K562 (cell line): ENCODE data around the gene SYTL2. TPM values are rescaled to one million over a fixed set of nuclear protein-coding genes. Genes with fewer than 3 reads are reported as not detected.

Source experiments
- ATAC-seq: fragments of 200-7000 bp; cut with Tn5 transposase; 3 replicates; pipeline ENCODE4 v1.9.1; 2020; ENCODE audit warnings: moderate library complexity
- BruUV-seq: library from RNA; stranded (reverse); fragments of 400-500 nt; replicated peaks from 2 replicates; lab custom pipeline; 2021; lab: Mats Ljungman, UMichigan
- CTCF ChIA-PET: fragments of 300-600 bp; formaldehyde crosslinking; extraction: SDS; loops from one replicate; lab custom pipeline; 2021; ENCODE audit warnings: low intra/inter-chr PET ratio; lab: Yijun Ruan, JAX
- POLR2A ChIA-PET: fragments of 300-600, 350-650 bp; sonication (Branson Sonifier 250); formaldehyde crosslinking; extraction: SDS; loops from one replicate; lab custom pipeline; 2021; ENCODE audit warnings: antibody characterized with exemption, inconsistent platforms; lab: Yijun Ruan, JAX
- DNase-seq, 4 experiments: peaks; one replicate each; pipeline versions ENCODE4 v3.0.0 to v3.0.0-alpha.2; 2011 to 2018; ENCODE audit warnings: low spot score in 3 of 4, mixed read lengths in 3 of 4; ENCODE audit errors: extremely low read depth in 1 of 4
- FAIRE-seq: peaks from 2 replicates; lab custom pipeline; 2011; peaks lifted over from hg19 to GRCh38; lab: Jason Lieb, UNC
- H2AFZ ChIP-seq: 2 replicates; pipeline ENCODE4 v1.6.0; 2011; ENCODE audit warnings: low read depth, low read length, control low read depth, inconsistent platforms
- H3K27ac ChIP-seq: fragments of 200-600 bp; 3 replicates; pipeline ENCODE4 v1.8.0; 2011; ENCODE audit warnings: low read depth, mild to moderate bottlenecking, control low read depth, inconsistent platforms, low read length, moderate library complexity, mixed read lengths; ENCODE audit errors: extremely low read depth
- H3K27me3 ChIP-seq, 2 experiments: fragments of 300-600 bp in 1 of 2; 2 replicates in 1 of 2; 3 replicates in 1 of 2; pipeline versions ENCODE4 v1.6.0 to v1.8.0; 2011; ENCODE audit warnings: inconsistent platforms in 2 of 2, low read length in 2 of 2, mild to moderate bottlenecking in 1 of 2, mixed read lengths in 1 of 2, moderate library complexity in 1 of 2; ENCODE audit not compliant: control insufficient read depth in 2 of 2, insufficient read depth in 2 of 2
- H3K36me3 ChIP-seq: fragments of 300-600 bp; 3 replicates; pipeline ENCODE4 v1.8.0; 2011; ENCODE audit warnings: mild to moderate bottlenecking, low read length, inconsistent platforms; ENCODE audit not compliant: control insufficient read depth, insufficient read depth
- H3K4me1 ChIP-seq, 2 experiments: fragments of 200-600 bp in 1 of 2; replicated peaks in 1 of 2; 2 replicates in 1 of 2; 3 replicates in 1 of 2; pipeline versions ENCODE4 v1.5.1 to v1.8.0; 2011; ENCODE audit warnings: inconsistent platforms in 2 of 2, low read length in 2 of 2, mild to moderate bottlenecking in 1 of 2, mixed read lengths in 1 of 2, moderate library complexity in 1 of 2; ENCODE audit not compliant: control insufficient read depth in 2 of 2, insufficient read depth in 2 of 2
- H3K4me2 ChIP-seq: 2 replicates; pipeline ENCODE4 v1.6.1; 2011; ENCODE audit warnings: low read length, control low read depth, inconsistent platforms, mixed read lengths; ENCODE audit not compliant: insufficient read depth
- H3K4me3 ChIP-seq: fragments of 200-600 bp; sonication (generic), shearing (Covaris generic); 2 replicates; pipeline ENCODE4 v1.5.1; 2016; ENCODE audit warnings: control low read depth, inconsistent platforms
- H3K79me2 ChIP-seq: fragments of 200-600 bp; 3 replicates; pipeline ENCODE4 v1.8.0; 2011; ENCODE audit warnings: low read length, inconsistent platforms; ENCODE audit not compliant: control insufficient read depth, insufficient read depth
- H3K9ac ChIP-seq, 2 experiments: 2 replicates each; pipeline versions ENCODE4 v1.6.0 to v1.6.1; 2011; ENCODE audit warnings: low read depth in 2 of 2, low read length in 2 of 2, control low read depth in 1 of 2, inconsistent platforms in 1 of 2, mild to moderate bottlenecking in 1 of 2, mixed read lengths in 1 of 2; ENCODE audit not compliant: insufficient read depth in 1 of 2
- H3K9me1 ChIP-seq: one replicate; pipeline ENCODE4 v1.6.0; 2011; ENCODE audit warnings: inconsistent platforms, mild to moderate bottlenecking, low read length, moderate library complexity; ENCODE audit not compliant: control insufficient read depth, insufficient read depth
- H3K9me3 ChIP-seq: replicated peaks from 2 replicates; pipeline ENCODE4 v1.5.1; 2011; ENCODE audit warnings: low read depth, low read length, inconsistent platforms; ENCODE audit not compliant: control insufficient read depth, insufficient read depth
- H4K20me1 ChIP-seq: replicated peaks from 2 replicates; pipeline ENCODE4 v1.6.1; 2011; ENCODE audit warnings: low read length, inconsistent platforms, mixed read lengths; ENCODE audit not compliant: control insufficient read depth, insufficient read depth
- FOSL1 ChIP-seq: fragments of 200-800 bp; sonication (Bioruptor generic); conservative IDR thresholded peaks from 2 replicates; pipeline ENCODE4 v1.6.1; 2016; ENCODE audit warnings: missing genetic modification characterization, missing compliant biosample characterization
- IFI16 ChIP-seq: fragments of 250-450 bp; sonication (Bioruptor Pico); IDR thresholded peaks from 2 replicates; pipeline ENCODE4 v2.1.2; 2022; ENCODE audit warnings: mild to moderate bottlenecking, inconsistent platforms
- SMAD2 ChIP-seq: fragments of 150-350 bp; IDR thresholded peaks from 2 replicates; pipeline ENCODE4 v1.6.1; 2014; ENCODE audit warnings: low read depth, mild to moderate bottlenecking, low read length
- ZNF586 ChIP-seq: fragments of 450-650 bp; formaldehyde crosslinking; conservative IDR thresholded peaks from 2 replicates; pipeline ENCODE4 v1.4.0; 2020; ENCODE audit warnings: mild to moderate bottlenecking, moderate library complexity
- ZNF77 ChIP-seq: fragments of 250-450 bp; sonication (Bioruptor Pico); IDR thresholded peaks from 2 replicates; pipeline ENCODE4 v1.5.0; 2020
- WGBS: fragments of 100-300 bp; shearing (Covaris generic); methylation state at CpG from one replicate; pipeline ENCODE4 v1.1.6; 2016; ENCODE audit warnings: low coverage, mixed read lengths; ENCODE audit not compliant: insufficient coverage; ENCODE audit errors: missing lambda C conversion rate; 5-methylcytosine and 5-hydroxymethylcytosine counted together
- in situ Hi-C: fragments of 300-500 bp; cut with MboI; formaldehyde crosslinking; loops from 4 replicates; pipeline ENCODE4 v1.15.0; 2018; ENCODE audit warnings: inconsistent platforms, mixed read lengths
- intact Hi-C: fragments of 100-400 bp; cut with micrococcal nuclease; formaldehyde crosslinking; loops from 2 replicates; pipeline ENCODE4 v1.14.2; 2022
- polyA plus RNA-seq, 8 experiments: library from polyadenylated mRNA; depleted of rRNA in 4 of 8; stranded (reverse) in 5 of 8; unstranded in 3 of 8; fragments of >200 nt; fragmentation: Nextera tagmentation in 2 of 8; fragmentation: Illumina TruSeq in 1 of 8; extraction: Ambion mirVana in 2 of 8; extraction: Trizol in 1 of 8; gene quantifications; 2 replicates each; pipeline versions ENCODE4 v1.2.1 to v1.2.3, GENCODE V29; 2011 to 2014; ENCODE audit warnings: inconsistent platforms in 1 of 8, missing spikeins in 1 of 8
- total RNA-seq, 7 experiments: library from RNA; depleted of rRNA in 6 of 7; stranded (reverse); fragments of >200 nt in 6 of 7; fragmentation: Illumina TruSeq in 2 of 7; extraction: Trizol in 2 of 7; gene quantifications; 2 replicates each; pipeline versions ENCODE4 v1.2.1 to v1.2.3, GENCODE V29; 2011 to 2021; ENCODE audit warnings: low replicate concordance in 1 of 7

Gene SYTL2
- total and polyA plus RNA-seq, 9 of the 15 experiments (the other 6 are each of a cell fraction or from before 2014, with no cell fraction given): 0.05 to 0.57 (median 0.35) TPM

DNA sequence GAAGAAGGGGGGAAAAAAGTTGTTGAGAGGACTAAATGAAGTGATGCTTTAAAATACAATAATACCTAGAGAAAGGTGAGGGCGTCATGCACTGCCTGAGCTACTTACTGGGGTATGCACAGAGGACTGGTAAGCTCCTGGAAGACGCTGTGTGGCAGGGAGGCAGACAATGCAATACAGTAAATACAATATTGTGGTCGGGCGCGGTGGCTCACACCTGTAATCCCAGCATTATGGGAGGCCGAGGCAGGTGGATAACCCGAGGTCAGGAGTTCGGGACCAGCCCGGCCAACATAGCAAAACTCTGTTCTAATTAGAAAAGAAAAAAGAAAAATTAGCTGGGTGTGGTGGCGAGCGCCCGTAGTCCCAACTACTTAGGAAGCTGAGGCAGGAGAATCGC is 683 bp upstream of the SYTL2 start:
- H4K20me1 ChIP-seq: no peaks in the 10 kb centered on the region
- no peaks in the 10 kb centered on the region for H3K9me3 ChIP-seq
- ChIA-PET POLR2A (interaction anchor here (0.8 kb wide), 1 partner anchor 20 kb away, joined by 3 read pairs; no protein-coding TSS in a partner anchor), CTCF (no interaction called here)
- no peaks in the 10 kb centered on the region for H3K36me3 ChIP-seq
- no peak overlapping the region for H3K27ac ChIP-seq
- TF ChIP-seq ZNF77 (CRISPR knock-in tag): no peak
- no peak for TF ChIP-seq FOSL1 (tag)
- TF ChIP-seq IFI16 (CRISPR knock-in tag): no peak
- TF ChIP-seq ZNF586 (CRISPR knock-in tag): no peak
- no peak overlapping the region for H3K4me3 ChIP-seq
- FAIRE-seq (no peak), ATAC-seq (no peak), DNase-seq (no peak)
- no TSS peak for BruUV-seq
- in situ Hi-C loops: no loop called here
- peaks cover 19 to 33% of the 10 kb centered on the region in 2 experiments for H3K27me3 ChIP-seq
- intact Hi-C loops: no loop called here
- peak overlapping the region; percentile 39; the same call in 1 of the 2 replicates for H3K4me2 ChIP-seq
- H3K9ac ChIP-seq: no peak overlapping the region
- no peaks in the 10 kb centered on the region for H3K9me1 ChIP-seq
- H2AFZ ChIP-seq: 0 out of 2 replicates have a peak overlapping the region, but pooled peaks have one; percentile 67
- H3K79me2 ChIP-seq: no peaks in the 10 kb centered on the region
- H3K4me1 ChIP-seq: peaks cover 9 to 10% of the 10 kb centered on the region in 2 experiments; a peak in 3 of 5 replicates
- WGBS: 32% methylated on average over 12 of the region's 13 CpGs

GRCh38 chr11:85810521-85810870 is 445 bp downstream of the SYTL2 start:
- intact Hi-C loops: no loop called here
- FAIRE-seq: no peak
- BruUV-seq: no TSS peak
- in situ Hi-C loops: no loop called here
- H3K9me1 ChIP-seq: no peaks in the 10 kb centered on the region
- peaks cover 19 to 33% of the 10 kb centered on the region in 2 experiments for H3K27me3 ChIP-seq
- no peak for DNase-seq
- WGBS: 3% methylated on average over 7 of the region's 10 CpGs
- ATAC-seq: no peak
- H3K4me1 ChIP-seq: peaks cover 9 to 10% of the 10 kb centered on the region in 2 experiments; a peak in 3 of 5 replicates
- H3K4me3 ChIP-seq: peak overlapping the region; percentile 25; the same call in 1 of the 2 replicates
- peak overlapping the region; percentile 57 for H3K4me2 ChIP-seq
- CTCF ChIA-PET: no interaction called here
- peak overlapping the region; percentile 79 for H2AFZ ChIP-seq
- no peaks in the 10 kb centered on the region for H3K79me2 ChIP-seq
- no peaks in the 10 kb centered on the region for H3K36me3 ChIP-seq
- no peak overlapping the region for H3K27ac ChIP-seq
- POLR2A ChIA-PET: no interaction called here
- no peaks in the 10 kb centered on the region for H3K9me3 ChIP-seq
- no peaks in the 10 kb centered on the region for H4K20me1 ChIP-seq
- no peak for TF ChIP-seq SMAD2
- peak overlapping the region in 1 of 2 experiments; percentile 83; a peak in 1 of 4 replicates for H3K9ac ChIP-seq
